Natural killer cell (primary cell): Measurements from ENCODE around the gene PKIB. TPM values are rescaled to one million over a fixed set of nuclear protein-coding genes. Genes with fewer than 3 reads are reported as not detected.

ENCODE experiments used
- ATAC-seq, 3 donors: fragments of 150-1000 bp in 2 of 3; fragments of 200-7000 bp in 1 of 3; cut with Tn5 transposase; 1 replicate in 1 of 3; 2 replicates in 2 of 3; pipeline ENCODE4 v1.10.0; 2021; ENCODE audit warnings: mild to moderate bottlenecking in 2 of 3, moderate library complexity in 2 of 3
- DNase-seq, 2 donors: peaks; one replicate each; pipeline versions ENCODE4 v3.0.0 to v3.0.0-alpha.2; 2013 to 2021; ENCODE audit warnings: mixed read lengths in 1 of 2
- H3K27ac ChIP-seq: one replicate; pipeline ENCODE4 v1.5.1; 2013; ENCODE audit warnings: mild to moderate bottlenecking, low read length
- H3K27me3 ChIP-seq: one replicate; pipeline ENCODE4 v1.6.1; 2013; ENCODE audit warnings: low read length; ENCODE audit not compliant: control insufficient read depth, insufficient read depth
- H3K36me3 ChIP-seq: one replicate; pipeline ENCODE4 v1.6.1; 2013; ENCODE audit warnings: low read length; ENCODE audit not compliant: control insufficient read depth, insufficient read depth
- H3K4me1 ChIP-seq: one replicate; pipeline ENCODE4 v1.6.1; 2013; ENCODE audit warnings: low read length; ENCODE audit not compliant: control insufficient read depth, insufficient read depth
- H3K4me3 ChIP-seq: one replicate; pipeline ENCODE4 v1.5.1; 2013; ENCODE audit warnings: low read length
- H3K9me3 ChIP-seq: one replicate; pipeline ENCODE4 v1.6.1; 2013; ENCODE audit warnings: low read length; ENCODE audit not compliant: control insufficient read depth, insufficient read depth
- H3K27ac Mint-ChIP-seq, 2 donors: one replicate each; pipeline ENCODE4 v1.8.0; 2022; ENCODE audit warnings: mild to moderate bottlenecking in 2 of 2, mixed read lengths in 2 of 2, moderate library complexity in 1 of 2
- H3K27me3 Mint-ChIP-seq, 2 donors: one replicate each; pipeline ENCODE4 v1.8.0; 2022; ENCODE audit warnings: low read depth in 2 of 2, mixed read lengths in 2 of 2
- H3K36me3 Mint-ChIP-seq: one replicate; pipeline ENCODE4 v1.8.0; 2022; ENCODE audit warnings: mixed read lengths
- H3K4me1 Mint-ChIP-seq, 2 donors: one replicate each; pipeline ENCODE4 v1.8.0; 2022; ENCODE audit warnings: mixed read lengths in 2 of 2
- H3K4me3 Mint-ChIP-seq: one replicate; pipeline ENCODE4 v1.8.0; 2022; ENCODE audit warnings: mild to moderate bottlenecking, moderate library complexity, mixed read lengths
- H3K9me3 Mint-ChIP-seq, 2 donors: one replicate each; pipeline ENCODE4 v1.8.0; 2022; ENCODE audit warnings: mixed read lengths in 2 of 2
- WGBS: methylation state at CpG from one replicate; pipeline ENCODE4 v1.1.7; 2013; ENCODE audit warnings: missing lambda C conversion rate; ENCODE audit not compliant: insufficient coverage; 5-methylcytosine and 5-hydroxymethylcytosine counted together
- intact Hi-C: fragments of 100-400 bp; cut with micrococcal nuclease; formaldehyde crosslinking; loops from one replicate; pipeline ENCODE4 v1.14.2; 2022
- total RNA-seq, 4 donors: library from RNA; stranded (reverse); fragments of 120-200 nt in 1 of 4; gene quantifications; one replicate each; pipeline versions ENCODE4 v1.2.3 to v1.2.4, GENCODE V29; 2013 to 2022
- TF ChIP-seq, protein P1 (sequence below): fragments of 200-600 bp; IDR thresholded peaks from one replicate; pipeline ENCODE4 v1.8.0; 2022; ENCODE audit warnings: antibody characterized with exemption

The PKIB gene
- total RNA-seq, 3 donors from 2014 or later (not counting 1 experiment from before 2014, with no cell fraction given) = 0.95 TPM; not detected in 2

GRCh38 chr6:122717350-122717749 is 107.1 kb downstream of the PKIB start:
- Histone ChIP-seq H3K4me1 (no peaks in the 10 kb centered on the region), H3K36me3 (no peaks in the 10 kb centered on the region), H3K4me3 (no peak overlapping the region), H3K27me3 (no peaks in the 10 kb centered on the region), H3K9me3 (no peaks in the 10 kb centered on the region), H3K27ac (no peak overlapping the region)
- intact Hi-C loops = no loop called here
- H3K4me1 Mint-ChIP-seq = no peaks in the 10 kb centered on the region
- WGBS = 44% methylated on average over 2 of the region's 2 CpGs
- H3K36me3 Mint-ChIP-seq = no peaks in the 10 kb centered on the region
- no peak overlapping the region for H3K27ac Mint-ChIP-seq
- ATAC-seq (no peak), DNase-seq (no peak)
- peaks cover 2 to 10% of the 10 kb centered on the region in 2 donors for H3K27me3 Mint-ChIP-seq
- TF ChIP-seq, protein P1, sequence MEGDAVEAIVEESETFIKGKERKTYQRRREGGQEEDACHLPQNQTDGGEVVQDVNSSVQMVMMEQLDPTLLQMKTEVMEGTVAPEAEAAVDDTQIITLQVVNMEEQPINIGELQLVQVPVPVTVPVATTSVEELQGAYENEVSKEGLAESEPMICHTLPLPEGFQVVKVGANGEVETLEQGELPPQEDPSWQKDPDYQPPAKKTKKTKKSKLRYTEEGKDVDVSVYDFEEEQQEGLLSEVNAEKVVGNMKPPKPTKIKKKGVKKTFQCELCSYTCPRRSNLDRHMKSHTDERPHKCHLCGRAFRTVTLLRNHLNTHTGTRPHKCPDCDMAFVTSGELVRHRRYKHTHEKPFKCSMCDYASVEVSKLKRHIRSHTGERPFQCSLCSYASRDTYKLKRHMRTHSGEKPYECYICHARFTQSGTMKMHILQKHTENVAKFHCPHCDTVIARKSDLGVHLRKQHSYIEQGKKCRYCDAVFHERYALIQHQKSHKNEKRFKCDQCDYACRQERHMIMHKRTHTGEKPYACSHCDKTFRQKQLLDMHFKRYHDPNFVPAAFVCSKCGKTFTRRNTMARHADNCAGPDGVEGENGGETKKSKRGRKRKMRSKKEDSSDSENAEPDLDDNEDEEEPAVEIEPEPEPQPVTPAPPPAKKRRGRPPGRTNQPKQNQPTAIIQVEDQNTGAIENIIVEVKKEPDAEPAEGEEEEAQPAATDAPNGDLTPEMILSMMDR = no peak
- H3K9me3 Mint-ChIP-seq = no peaks in the 10 kb centered on the region
- H3K4me3 Mint-ChIP-seq = no peak overlapping the region

DNA sequence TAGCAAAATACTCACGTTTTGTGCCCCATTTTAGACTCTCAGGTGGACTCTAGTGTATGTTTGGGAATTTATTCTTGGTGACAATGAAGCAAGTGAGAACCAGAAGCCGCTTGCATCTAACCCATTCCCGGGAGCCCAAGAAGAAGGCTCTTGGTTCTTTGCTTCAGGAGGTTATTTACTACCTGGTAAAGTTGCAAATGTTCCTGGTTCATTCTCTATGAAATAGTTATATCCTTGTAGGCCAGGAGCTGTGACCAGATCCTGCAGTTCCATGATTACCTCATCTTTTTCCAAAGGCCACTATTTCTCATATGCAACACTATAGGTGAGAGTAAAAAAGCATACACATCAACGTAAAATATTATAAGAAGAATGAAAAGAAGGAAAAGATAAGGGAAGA is 108.4 kb downstream of the PKIB start:
- intact Hi-C loops = no loop called here
- Histone ChIP-seq H3K36me3 (no peaks in the 10 kb centered on the region), H3K4me1 (no peaks in the 10 kb centered on the region), H3K27ac (no peak overlapping the region), H3K27me3 (no peaks in the 10 kb centered on the region), H3K9me3 (no peaks in the 10 kb centered on the region), H3K4me3 (no peak overlapping the region)
- H3K27ac Mint-ChIP-seq = no peak overlapping the region
- H3K4me3 Mint-ChIP-seq = no peak overlapping the region
- H3K4me1 Mint-ChIP-seq = no peaks in the 10 kb centered on the region
- peaks cover 2 to 10% of the 10 kb centered on the region in 2 donors for H3K27me3 Mint-ChIP-seq
- H3K9me3 Mint-ChIP-seq = no peaks in the 10 kb centered on the region
- WGBS = 85% methylated on average over 3 of the region's 4 CpGs
- no peaks in the 10 kb centered on the region for H3K36me3 Mint-ChIP-seq
- DNase-seq (no peak), ATAC-seq (no peak)
- TF ChIP-seq, protein P1 = no peak

DNA sequence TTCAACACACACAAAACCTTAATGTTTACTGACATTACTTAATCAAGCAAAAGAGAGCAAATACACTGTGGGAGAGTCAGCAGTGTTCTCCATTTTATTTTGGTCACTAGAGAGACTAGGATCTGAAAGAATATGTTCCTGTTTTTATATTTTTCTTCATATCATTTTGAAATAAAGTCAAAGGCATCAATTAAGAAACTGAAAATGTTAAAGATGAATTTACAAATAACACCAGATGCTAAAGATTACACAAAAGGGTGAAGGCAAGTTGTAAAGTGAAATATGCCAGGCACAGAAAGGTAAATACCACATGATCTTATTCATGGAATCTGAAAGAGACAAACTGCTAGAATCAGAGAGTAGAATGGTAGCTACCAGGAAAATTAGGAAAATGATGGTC is 109.0 kb downstream of the PKIB start:
- no peak overlapping the region for H3K27ac ChIP-seq
- H3K4me3 ChIP-seq = no peak overlapping the region
- no peak for DNase-seq
- TF ChIP-seq, protein P1 = no peak
- H3K9me3 ChIP-seq = no peaks in the 10 kb centered on the region
- H3K27ac Mint-ChIP-seq = no peak overlapping the region
- ATAC-seq = no peak
- no peaks in the 10 kb centered on the region for H3K9me3 Mint-ChIP-seq
- H3K36me3 ChIP-seq = no peaks in the 10 kb centered on the region
- no peaks in the 10 kb centered on the region for H3K36me3 Mint-ChIP-seq
- no peaks in the 10 kb centered on the region for H3K4me1 Mint-ChIP-seq
- H3K4me3 Mint-ChIP-seq = no peak overlapping the region
- peaks cover 2 to 10% of the 10 kb centered on the region in 2 donors for H3K27me3 Mint-ChIP-seq
- no peaks in the 10 kb centered on the region for H3K4me1 ChIP-seq
- intact Hi-C loops = no loop called here
- no peaks in the 10 kb centered on the region for H3K27me3 ChIP-seq

GRCh38 chr6:122722746-122723145 is 112.5 kb downstream of the PKIB start:
- Histone ChIP-seq H3K36me3 (no peaks in the 10 kb centered on the region), H3K4me3 (no peak overlapping the region), H3K27ac (no peak overlapping the region), H3K9me3 (no peaks in the 10 kb centered on the region), H3K27me3 (no peaks in the 10 kb centered on the region), H3K4me1 (no peaks in the 10 kb centered on the region)
- H3K4me1 Mint-ChIP-seq = no peaks in the 10 kb centered on the region
- H3K36me3 Mint-ChIP-seq = no peaks in the 10 kb centered on the region
- H3K27ac Mint-ChIP-seq = no peak overlapping the region
- ATAC-seq (no peak), DNase-seq (no peak)
- no peak overlapping the region for H3K4me3 Mint-ChIP-seq
- no peaks in the 10 kb centered on the region for H3K9me3 Mint-ChIP-seq
- TF ChIP-seq, protein P1 = no peak
- peaks cover 2 to 10% of the 10 kb centered on the region in 2 donors for H3K27me3 Mint-ChIP-seq
- intact Hi-C loops = no loop called here
- 92% methylated on average over 4 of the region's 4 CpGs for WGBS
